Motor neuron (in vitro differentiated cells): Measurements from ENCODE around the gene TMEM229A. TPM values are rescaled to one million over a fixed set of nuclear protein-coding genes. Genes with fewer than 3 reads are reported as not detected.
"Not testable (repeated sequence)": the region's sequence is repeated elsewhere in the genome, so short reads cannot be mapped to it uniquely, and the experiment has no call there.

Experiments used
- ATAC-seq, 8 experiments: fragments of 200-7000 bp; cut with Tn5 transposase; replicated peaks in 6 of 8; 2 replicates each; pipeline ENCODE4 v1.8.0; 2021; ENCODE audit warnings: mild to moderate bottlenecking in 8 of 8, moderate library complexity in 8 of 8
- H3K27ac ChIP-seq, 2 donors: fragments of 250-450 bp; sonication (Bioruptor Pico); 2 replicates each; pipeline ENCODE4 v1.9.0; 2021; ENCODE audit warnings: antibody characterized with exemption in 2 of 2, mild to moderate bottlenecking in 2 of 2, moderate library complexity in 1 of 2
- H3K4me1 ChIP-seq, 2 donors: fragments of 250-450 bp; sonication (Bioruptor Pico); replicated peaks in 1 of 2; 2 replicates each; pipeline ENCODE4 v1.6.1; 2021; ENCODE audit warnings: antibody characterized with exemption in 2 of 2, mild to moderate bottlenecking in 2 of 2, moderate library complexity in 1 of 2
- H3K4me3 ChIP-seq, 5 donors: fragments of 250-450 bp; sonication (Bioruptor Pico); 2 replicates each; pipeline ENCODE4 v1.9.0; 2021; ENCODE audit warnings: antibody characterized with exemption in 5 of 5, mild to moderate bottlenecking in 5 of 5, moderate library complexity in 4 of 5
- WGBS, 10 experiments: fragments of 450-650 bp; shearing (Covaris generic); methylation state at CpG; one replicate each; pipeline ENCODE4 v1.0.0; 2022; 5-methylcytosine and 5-hydroxymethylcytosine counted together
- in situ Hi-C, 9 experiments: fragments of 400-800 bp; cut with MboI; loops; one replicate each; pipeline ENCODE4 v1.15.0; 2021; ENCODE audit warnings: low sequenced_read_pairs in 9 of 9, low pct_unique_long_range_greater_than_20kb in 2 of 9; ENCODE audit not compliant: unreplicated experiment in 9 of 9
- total RNA-seq, 8 experiments: library from RNA; unstranded; fragments of 300-600 nt; gene quantifications; 2 replicates each; pipeline versions ENCODE4 v1.2.3 to v1.2.4, GENCODE V29; 2022

Gene TMEM229A
- total RNA-seq, 8 experiments from 2014 or later = 0.57 to 2.6 (median 0.96) TPM; not detected in 2

- WGBS, 10 experiments = 0 to 83% (median 55%) methylated on average over 1 to 3 of the region's 4 CpGs
- H3K27ac ChIP-seq = no peak overlapping the region
- ATAC-seq = no peak
- in situ Hi-C loops = no loop called here
- no peak overlapping the region for H3K4me3 ChIP-seq
- H3K4me1 ChIP-seq = peaks cover 0 to 7% of the 10 kb centered on the region in 2 donors
Measured at GRCh38 chr7:124029396-124030188, 3.3 kb downstream of the TMEM229A start.

- peaks cover 0 to 7% of the 10 kb centered on the region in 2 donors for H3K4me1 ChIP-seq
- 33 to 100% (median 100%) methylated on average over 1 of the region's 1 CpG for WGBS, 10 experiments
- no peak overlapping the region for H3K4me3 ChIP-seq
- in situ Hi-C loops = no loop called here
- ATAC-seq = no peak
- H3K27ac ChIP-seq = no peak overlapping the region
Measured at GRCh38 chr7:124027236-124027635, 5.6 kb downstream of the TMEM229A start.

- in situ Hi-C loops = not testable (repeated sequence)
- WGBS, 10 experiments = 20 to 100% (median 20%) methylated on average over 1 to 2 of the region's 3 CpGs; no CpG with 5 or more reads in 7 of the 10 experiments
Measured at GRCh38 chr7:124024329-124024728, 8.5 kb downstream of the TMEM229A start.

GRCh38 chr7:124022551-124022950 is 10.3 kb downstream of the TMEM229A start:
- Histone ChIP-seq H3K4me1 (no peaks in the 10 kb centered on the region), H3K27ac (no peak overlapping the region), H3K4me3 (no peak overlapping the region)
- 0 to 33% (median 8%) methylated on average over 1 of the region's 1 CpG; no CpG with 5 or more reads in 4 of the 10 experiments for WGBS, 10 experiments
- ATAC-seq = no peak
- in situ Hi-C loops = no loop called here

More at GRCh38 chr7:124024329-124024728, 8.5 kb downstream of the TMEM229A start:
- not testable (repeated sequence) for H3K4me1 ChIP-seq, H3K4me3 ChIP-seq, H3K27ac ChIP-seq, ATAC-seq

- ATAC-seq = no peak
- no peaks in the 10 kb centered on the region for H3K4me1 ChIP-seq
- H3K4me3 ChIP-seq = no peak overlapping the region
- in situ Hi-C loops = no loop called here
- H3K27ac ChIP-seq = no peak overlapping the region
- WGBS, 10 experiments = 0 to 100% (median 95%) methylated on average over 1 of the region's 1 CpG; no CpG with 5 or more reads in 2 of the 10 experiments
Measured at GRCh38 chr7:124020060-124020459, 12.8 kb downstream of the TMEM229A start.

- in situ Hi-C loops = no loop called here
- WGBS, 10 experiments = 3 to 100% (median 66%) methylated on average over 1 to 3 of the region's 3 CpGs; no CpG with 5 or more reads in 2 of the 10 experiments
- no peak for ATAC-seq
- no peaks in the 10 kb centered on the region for H3K4me1 ChIP-seq
- no peak overlapping the region for H3K4me3 ChIP-seq
- H3K27ac ChIP-seq = no peak overlapping the region
Measured at GRCh38 chr7:124013306-124013705, 19.6 kb downstream of the TMEM229A start.

GRCh38 chr7:124012864-124013263 is 20.0 kb downstream of the TMEM229A start:
- H3K4me3 ChIP-seq = no peak overlapping the region
- in situ Hi-C loops = no loop called here
- ATAC-seq = no peak
- no peak overlapping the region for H3K27ac ChIP-seq
- H3K4me1 ChIP-seq = no peaks in the 10 kb centered on the region
- WGBS, 10 experiments = 0 to 100% (median 76%) methylated on average over 1 to 3 of the region's 3 CpGs; no CpG with 5 or more reads in 4 of the 10 experiments

- no peak for ATAC-seq
- 29 to 100% (median 96%) methylated on average over 2 of the region's 2 CpGs; no CpG with 5 or more reads in 4 of the 10 experiments for WGBS, 10 experiments
- in situ Hi-C loops = no loop called here
- Histone ChIP-seq H3K4me3 (no peak overlapping the region), H3K4me1 (no peaks in the 10 kb centered on the region), H3K27ac (no peak overlapping the region)
Measured at GRCh38 chr7:124009321-124009720, 23.5 kb downstream of the TMEM229A start.

GRCh38 chr7:124008296-124008695 is 24.6 kb downstream of the TMEM229A start:
- H3K4me1 ChIP-seq, H3K27ac ChIP-seq, H3K4me3 ChIP-seq, ATAC-seq, in situ Hi-C loops: not testable (repeated sequence)
- 0 to 87% (median 44%) methylated on average over 1 to 5 of the region's 6 CpGs; no CpG with 5 or more reads in 4 of the 10 experiments for WGBS, 10 experiments

GRCh38 chr7:123999703-124000102 is 33.2 kb downstream of the TMEM229A start:
- no peak overlapping the region for H3K4me3 ChIP-seq
- H3K4me1 ChIP-seq = no peaks in the 10 kb centered on the region
- H3K27ac ChIP-seq = no peak overlapping the region
- peak in 2 of 8 experiments; percentile 37 to 65 for ATAC-seq
- WGBS, 10 experiments = 6 to 100% (median 83%) methylated on average over 1 to 3 of the region's 3 CpGs; no CpG with 5 or more reads in 1 of the 10 experiments
- in situ Hi-C loops = no loop called here

- no peak for ATAC-seq
- in situ Hi-C loops = no loop called here
- 8 to 95% (median 80%) methylated on average over 2 to 5 of the region's 5 CpGs; no CpG with 5 or more reads in 2 of the 10 experiments for WGBS, 10 experiments
Measured at GRCh38 chr7:123998921-123999320, 33.9 kb downstream of the TMEM229A start.

GRCh38 chr7:123996327-123996625 is 36.6 kb downstream of the TMEM229A start:
- H3K27ac ChIP-seq = no peak overlapping the region
- no peak overlapping the region for H3K4me3 ChIP-seq
- no peaks in the 10 kb centered on the region for H3K4me1 ChIP-seq
- WGBS, 10 experiments = 11 to 100% (median 60%) methylated on average over 2 to 6 of the region's 6 CpGs; no CpG with 5 or more reads in 3 of the 10 experiments
- ATAC-seq = no peak
- in situ Hi-C loops = no loop called here

More at GRCh38 chr7:123998921-123999320, 33.9 kb downstream of the TMEM229A start:
- Histone ChIP-seq H3K27ac (no peak overlapping the region), H3K4me1 (no peaks in the 10 kb centered on the region), H3K4me3 (no peak overlapping the region)

- in situ Hi-C loops = no loop called here
- Histone ChIP-seq H3K4me1 (no peaks in the 10 kb centered on the region), H3K27ac (no peak overlapping the region), H3K4me3 (no peak overlapping the region)
- 21 to 100% (median 79%) methylated on average over 2 to 8 of the region's 10 CpGs for WGBS, 10 experiments
- ATAC-seq = no peak
Measured at GRCh38 chr7:123995617-123996326, 37.1 kb downstream of the TMEM229A start.
